OCI-LY7 (cell line): ENCODE results near the gene KPTN. TPM values are rescaled to one million over a fixed set of nuclear protein-coding genes. Genes with fewer than 3 reads are reported as not detected.

Experiments
- Bru-seq: library from RNA; stranded (reverse); fragments of 400-500 nt; gene quantifications from one replicate; lab custom pipeline; 2021; lab: Mats Ljungman, UMichigan
- BruChase-seq, 2 experiments: library from RNA; stranded (reverse); fragments of 400-500 nt; gene quantifications; one replicate each; lab custom pipeline; 2021; lab: Mats Ljungman, UMichigan
- BruUV-seq: library from RNA; stranded (reverse); fragments of 400-500 nt; replicated peaks from 2 replicates; lab custom pipeline; 2021; lab: Mats Ljungman, UMichigan
- CTCF ChIA-PET: fragments of 300-600 bp; sonication (Branson Sonifier 250); formaldehyde crosslinking; loops from one replicate; lab custom pipeline; 2022; ENCODE audit warnings: antibody characterized with exemption; ENCODE audit not compliant: unreplicated experiment; lab: Charles Lee
- POLR2A ChIA-PET: fragments of 300-600 bp; sonication (Branson Sonifier 250); formaldehyde crosslinking; loops from one replicate; lab custom pipeline; 2022; ENCODE audit warnings: antibody characterized with exemption; lab: Charles Lee
- DNase-seq: peaks from one replicate; pipeline ENCODE4 v3.0.0-alpha.2; 2015; ENCODE audit warnings: low spot score
- H2AFZ ChIP-seq: fragments of 200-600 bp; sonication (generic), shearing (Covaris generic); 2 replicates; pipeline ENCODE4 v1.6.1; 2014; ENCODE audit warnings: mild to moderate bottlenecking, antibody characterized with exemption, low read length, moderate library complexity
- H3K27ac ChIP-seq: fragments of 200-600 bp; sonication (generic); 2 replicates; pipeline ENCODE4 v1.5.1; 2014; ENCODE audit warnings: mixed run types, low read depth, mild to moderate bottlenecking, moderate library complexity, low read length, inconsistent platforms; ENCODE audit not compliant: poor library complexity, severe bottlenecking
- H3K36me3 ChIP-seq: fragments of 200-600 bp; sonication (generic); 2 replicates; pipeline ENCODE4 v1.6.1; 2014; ENCODE audit warnings: mild to moderate bottlenecking, antibody characterized with exemption, low read length, moderate library complexity, mixed read lengths; ENCODE audit not compliant: insufficient read depth
- H3K4me1 ChIP-seq: fragments of 200-600 bp; sonication (generic); 2 replicates; pipeline ENCODE4 v1.5.1; 2014; ENCODE audit warnings: mild to moderate bottlenecking, low read length; ENCODE audit not compliant: insufficient read depth, poor library complexity, severe bottlenecking
- H3K4me2 ChIP-seq: fragments of 200-600 bp; sonication (generic); 2 replicates; pipeline ENCODE4 v1.6.1; 2014; ENCODE audit warnings: mild to moderate bottlenecking, low read length
- H3K4me3 ChIP-seq: fragments of 200-600 bp; sonication (generic); 2 replicates; pipeline ENCODE4 v1.5.1; 2014; ENCODE audit warnings: mild to moderate bottlenecking, low read depth, low read length; ENCODE audit not compliant: poor library complexity, severe bottlenecking
- H3K79me2 ChIP-seq: fragments of 200-600 bp; sonication (generic); 2 replicates; pipeline ENCODE4 v1.6.1; 2016; ENCODE audit warnings: low read depth, mild to moderate bottlenecking, low read length, moderate library complexity, mixed read lengths; ENCODE audit not compliant: insufficient read depth
- H3K9me2 ChIP-seq: fragments of 200-600 bp; sonication (generic); 2 replicates; pipeline ENCODE4 v1.6.1; 2016; ENCODE audit warnings: mild to moderate bottlenecking, low read length, mixed read lengths; ENCODE audit not compliant: insufficient read depth
- H3K9me3 ChIP-seq: fragments of 200-600 bp; sonication (generic); 2 replicates; pipeline ENCODE4 v1.6.1; 2014; ENCODE audit warnings: mild to moderate bottlenecking, mixed run types, low read length, mixed read lengths
- H4K20me1 ChIP-seq: fragments of 200-600 bp; sonication (generic); 2 replicates; pipeline ENCODE4 v1.6.1; 2014; ENCODE audit warnings: mild to moderate bottlenecking, antibody characterized with exemption, low read length, moderate library complexity, mixed read lengths; ENCODE audit not compliant: insufficient read depth
- CTCF ChIP-seq: fragments of 200-600 bp; sonication (generic); conservative IDR thresholded peaks from 2 replicates; pipeline ENCODE4 v1.5.1; 2014; ENCODE audit warnings: mild to moderate bottlenecking, antibody characterized with exemption, low read length, moderate library complexity, mixed read lengths
- EZH2phosphoT487 ChIP-seq: fragments of 200-600 bp; sonication (generic); IDR thresholded peaks from 2 replicates; pipeline ENCODE4 v1.6.1; 2018; ENCODE audit warnings: low read depth, borderline replicate concordance, mild to moderate bottlenecking, mixed run types, antibody characterized with exemption, low read length, moderate library complexity, mixed read lengths
- intact Hi-C: fragments of 100-400 bp; cut with micrococcal nuclease; formaldehyde crosslinking; loops from one replicate; pipeline ENCODE4 v1.10.0; 2022; ENCODE audit not compliant: unreplicated experiment
- long read RNA-seq: library from polyadenylated mRNA; stranded (forward); transcript quantifications from one replicate; pipeline ENCODE4 v2.0.0, GENCODE V29; 2022
- total RNA-seq, 2 experiments: library from RNA; depleted of rRNA in 1 of 2; stranded (reverse); fragments of >200 nt in 1 of 2; shearing (Covaris generic) in 1 of 2; gene quantifications; 2 replicates each; pipeline ENCODE4 v1.2.3, GENCODE V29; 2014 to 2022

Gene KPTN
- total RNA-seq (2014; rRNA removed; shearing (Covaris generic)) (13.8 and 14.0 TPM in 2 replicates), total RNA-seq (2022) (11.5 and 13.6 TPM in 2 replicates), Bru-seq, nascent RNA (percentile 41 among the genes with signal in this experiment), BruChase-seq, experiment 1, labeled RNA remaining after a 6-hour chase (percentile 56 among the genes with signal in this experiment), BruChase-seq, experiment 2, labeled RNA remaining after a 2-hour chase (percentile 54 among the genes with signal in this experiment)
- long read RNA-seq, transcript KPTN-201 (12 exons, 1,691 nt) = major isoform, 8 of 11 reads
- long read RNA-seq, partial matches to known transcripts = 2 of 11 reads
- long read RNA-seq, other reads (novel, unspliced or antisense) = 1 of 11 reads

GRCh38 chr19:47483800-47484690 lies at the start of gene KPTN:
Gene KPTN, minus strand, starts transcription at chr19:47484219. Its CDS starts 59 bp downstream, at chr19:47484160.
- Histone ChIP-seq H3K4me3 (peak within 1 kb of the TSS; percentile 77), H3K79me2 (no peaks in the 10 kb centered on the region; the same call in 1 of the 2 replicates), H3K9me2 (no peaks in the 10 kb centered on the region), H3K9me3 (no peaks in the 10 kb centered on the region), H2AFZ (peak within 1 kb of the TSS; percentile 62; the same call in 1 of the 2 replicates), H3K4me1 (peaks cover 40% of the 10 kb centered on the region), H4K20me1 (no peaks in the 10 kb centered on the region), H3K4me2 (peak within 1 kb of the TSS; percentile 96), H3K36me3 (peaks cover 10% of the 10 kb centered on the region), H3K27ac (peak within 1 kb of the TSS; percentile 91)
- intact Hi-C loops = loop anchor here (1.0 to 10.0 kb wide), 4 partner anchors 31 to 121 kb away; partner anchors contain the start of genes BICRA and NAPA
- TF ChIP-seq EZH2phosphoT487 (no peak), CTCF (peak; percentile 97)
- no TSS peak for BruUV-seq
- ChIA-PET CTCF (interaction anchor here (0.7 to 1.0 kb wide), 3 partner anchors 122 to 730 kb away, joined by 3 to 4 read pairs (median 3); no protein-coding TSS in a partner anchor), POLR2A (interaction anchor here (0.6 kb wide), 1 partner anchor 364 kb away, joined by 3 read pairs; no protein-coding TSS in a partner anchor)
- DNase-seq = peak; percentile 94

DNA sequence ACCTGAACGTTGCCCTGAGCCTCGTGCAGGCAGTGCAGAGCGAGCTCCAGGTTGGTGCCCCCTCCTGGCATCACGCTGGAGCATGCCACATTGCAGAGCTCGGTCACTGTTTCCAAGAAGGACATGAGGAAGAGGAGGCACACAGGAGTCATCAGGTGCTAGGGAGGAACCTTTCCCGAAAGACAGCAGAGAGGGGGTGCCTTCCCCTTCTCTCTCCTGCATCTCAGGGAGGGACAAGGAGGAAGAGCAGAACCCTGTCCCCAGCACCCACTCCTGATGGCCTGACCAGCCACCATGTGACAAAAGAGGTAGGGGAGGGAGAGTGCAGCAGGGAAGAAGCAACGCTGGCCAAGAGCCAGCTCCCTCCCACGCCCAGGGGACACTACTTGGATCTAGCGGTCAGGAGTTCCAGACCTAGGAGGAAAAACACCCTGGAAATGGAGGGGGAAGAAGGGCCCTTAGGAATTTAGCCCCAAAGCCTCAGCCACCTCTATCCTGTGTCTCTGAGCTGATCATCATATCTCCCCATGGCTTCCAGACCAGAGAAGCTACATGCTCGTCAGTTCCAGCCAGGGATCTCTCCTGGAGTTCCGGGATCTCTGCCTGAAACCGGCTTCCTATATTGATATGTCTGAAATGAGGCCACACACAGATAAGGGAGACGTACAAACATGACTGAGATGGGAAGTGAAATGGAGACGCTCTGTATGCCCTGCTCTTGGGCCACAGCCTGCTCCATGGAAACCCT lies 47.8 kb upstream of the KPTN start:
- Histone ChIP-seq H3K4me3 (no peak overlapping the region), H3K9me2 (no peaks in the 10 kb centered on the region), H4K20me1 (no peaks in the 10 kb centered on the region), H3K4me2 (no peak overlapping the region), H3K79me2 (no peaks in the 10 kb centered on the region), H3K36me3 (no peaks in the 10 kb centered on the region), H3K9me3 (no peaks in the 10 kb centered on the region), H2AFZ (no peak overlapping the region), H3K27ac (no peak overlapping the region), H3K4me1 (no peaks in the 10 kb centered on the region)
- TF ChIP-seq EZH2phosphoT487 (no peak), CTCF (no peak)
- no peak for DNase-seq
- ChIA-PET CTCF (no interaction called here), POLR2A (interaction anchor here (0.6 to 1.1 kb wide), 4 partner anchors 16 to 97 kb away, joined by 3 to 4 read pairs (median 4); no protein-coding TSS in a partner anchor)
- BruUV-seq = no TSS peak
- intact Hi-C loops = no loop called here
